Fibroblast of skin of right biceps (primary cell): Measurements from ENCODE around the gene FFAR2.
"Not testable (repeated sequence)": the region's sequence is repeated elsewhere in the genome, so short reads cannot be mapped to it uniquely, and the experiment has no call there.

Source experiments
- DNase-seq: peaks from one replicate; pipeline ENCODE4 v3.0.0-alpha.2; 2013

FFAR2 gene

GRCh38 chr19:35458192-35458591 is 10.1 kb downstream of the FFAR2 start:
- no peak for DNase-seq

GRCh38 chr19:35458731-35459391 is 10.8 kb downstream of the FFAR2 start:
- DNase-seq, result no peak

GRCh38 chr19:35459414-35460082 is 11.5 kb downstream of the FFAR2 start:
- DNase-seq, result no peak

GRCh38 chr19:35460608-35461007 is 12.6 kb downstream of the FFAR2 start:
- DNase-seq, result peak; percentile 8

- DNase-seq, result no peak
These were observed 13.0 kb downstream of the FFAR2 start for GRCh38 chr19:35461060-35461459.

GRCh38 chr19:35461788-35462187 is 13.7 kb downstream of the FFAR2 start:
- not testable (repeated sequence) for DNase-seq

- DNase-seq, result peak; percentile 7
These were observed 14.5 kb downstream of the FFAR2 start for GRCh38 chr19:35462476-35462953.

GRCh38 chr19:35462956-35463355 is 14.9 kb downstream of the FFAR2 start:
- not testable (repeated sequence) for DNase-seq

- no peak for DNase-seq
These were observed 18.2 kb downstream of the FFAR2 start for GRCh38 chr19:35466259-35466658.

- DNase-seq, result peak; percentile 9
These were observed 20.6 kb downstream of the FFAR2 start for GRCh38 chr19:35468637-35469036.

GRCh38 chr19:35470128-35470527 is 22.1 kb downstream of the FFAR2 start:
- no peak for DNase-seq

GRCh38 chr19:35471075-35471474 is 23.0 kb downstream of the FFAR2 start:
- not testable (repeated sequence) for DNase-seq

- no peak for DNase-seq
These were observed 23.9 kb downstream of the FFAR2 start for GRCh38 chr19:35471946-35472345.

GRCh38 chr19:35474104-35474503 is 26.0 kb downstream of the FFAR2 start:
- no peak for DNase-seq

GRCh38 chr19:35474594-35474993 is 26.5 kb downstream of the FFAR2 start:
- DNase-seq, result not testable (repeated sequence)

GRCh38 chr19:35476149-35476548 is 28.1 kb downstream of the FFAR2 start:
- no peak for DNase-seq

- DNase-seq, result no peak
These were observed 31.0 kb downstream of the FFAR2 start for GRCh38 chr19:35478794-35479677.

GRCh38 chr19:35483089-35483488 is 35.0 kb downstream of the FFAR2 start:
- DNase-seq, result no peak

GRCh38 chr19:35484252-35485036 is 36.4 kb downstream of the FFAR2 start:
- DNase-seq, result no peak

GRCh38 chr19:35486268-35486708 is 38.2 kb downstream of the FFAR2 start:
- no peak for DNase-seq

- no peak for DNase-seq
These were observed 39.7 kb downstream of the FFAR2 start for GRCh38 chr19:35487656-35488182.

- DNase-seq, result no peak
These were observed 40.6 kb downstream of the FFAR2 start for GRCh38 chr19:35488677-35489076.
